SK-N-SH (cell line): Measurements from ENCODE around the gene LTBP1.
A peak's percentile ranks its signal among the peaks of the same experiment; 100 is the strongest.

Experiments
- CHD2 ChIP-seq: fragments of 150-350 bp; IDR thresholded peaks from 2 replicates; pipeline ENCODE4 v1.6.1; 2018; ENCODE audit warnings: low read length; ENCODE audit not compliant: partially characterized antibody
- EP300 ChIP-seq, 2 experiments: IDR thresholded peaks; 2 replicates each; pipeline versions ENCODE4 v1.4.0 to v1.6.1; 2012; ENCODE audit warnings: borderline replicate concordance in 1 of 2, low read depth in 1 of 2, low read length in 1 of 2
- GABPA ChIP-seq: IDR thresholded peaks from 2 replicates; pipeline ENCODE4 v1.4.0; 2012; ENCODE audit warnings: low read depth, mild to moderate bottlenecking
- JUND ChIP-seq: IDR thresholded peaks from 2 replicates; pipeline ENCODE4 v1.4.0; 2012
- POLR2AphosphoS5 ChIP-seq: IDR thresholded peaks from 2 replicates; pipeline ENCODE4 v1.6.1; 2012; ENCODE audit warnings: low read depth, low read length
- REST ChIP-seq: IDR thresholded peaks from 2 replicates; pipeline ENCODE4 v1.6.1; 2012; ENCODE audit warnings: mild to moderate bottlenecking, low read depth, low read length, moderate library complexity
- SIN3A ChIP-seq: IDR thresholded peaks from 2 replicates; pipeline ENCODE4 v1.6.1; 2012; ENCODE audit warnings: low read depth, mild to moderate bottlenecking, low read length, moderate library complexity, borderline replicate concordance
- SMC3 ChIP-seq: IDR thresholded peaks from 2 replicates; pipeline ENCODE4 v1.6.1; 2012; ENCODE audit warnings: low read depth, low read length, improper control_type of control experiment
- TAF1 ChIP-seq: IDR thresholded peaks from 2 replicates; pipeline ENCODE4 v1.6.1; 2012; ENCODE audit warnings: low read depth, mild to moderate bottlenecking, low read length, moderate library complexity, borderline replicate concordance
- TF ChIP-seq, protein P1 (sequence below): fragments of 200-600 bp; sonication (generic); IDR thresholded peaks from 2 replicates; pipeline ENCODE4 v1.6.1; 2017; ENCODE audit warnings: antibody characterized with exemption, mild to moderate bottlenecking, moderate library complexity

- TF ChIP-seq REST (peak; percentile 75), EP300 (IDR thresholded peaks at IDR 0.05; ENCODE audit: borderline replicate concordance in 1 of 2, low read depth in 1 of 2, low read length in 1 of 2) (peak in 1 of 2 experiments; percentile 96; a peak in 2 of 4 replicates), CHD2 (no peak), SMC3 (no peak), POLR2AphosphoS5 (peak; percentile 84; the same call in 1 of the 2 replicates), SIN3A (peak; percentile 91), TAF1 (peak; percentile 26; the same call in 1 of the 2 replicates), GABPA (0 out of 2 replicates have a peak, but pooled peaks have one; percentile 38), JUND (peak; percentile 99)
- TF ChIP-seq, protein P1, sequence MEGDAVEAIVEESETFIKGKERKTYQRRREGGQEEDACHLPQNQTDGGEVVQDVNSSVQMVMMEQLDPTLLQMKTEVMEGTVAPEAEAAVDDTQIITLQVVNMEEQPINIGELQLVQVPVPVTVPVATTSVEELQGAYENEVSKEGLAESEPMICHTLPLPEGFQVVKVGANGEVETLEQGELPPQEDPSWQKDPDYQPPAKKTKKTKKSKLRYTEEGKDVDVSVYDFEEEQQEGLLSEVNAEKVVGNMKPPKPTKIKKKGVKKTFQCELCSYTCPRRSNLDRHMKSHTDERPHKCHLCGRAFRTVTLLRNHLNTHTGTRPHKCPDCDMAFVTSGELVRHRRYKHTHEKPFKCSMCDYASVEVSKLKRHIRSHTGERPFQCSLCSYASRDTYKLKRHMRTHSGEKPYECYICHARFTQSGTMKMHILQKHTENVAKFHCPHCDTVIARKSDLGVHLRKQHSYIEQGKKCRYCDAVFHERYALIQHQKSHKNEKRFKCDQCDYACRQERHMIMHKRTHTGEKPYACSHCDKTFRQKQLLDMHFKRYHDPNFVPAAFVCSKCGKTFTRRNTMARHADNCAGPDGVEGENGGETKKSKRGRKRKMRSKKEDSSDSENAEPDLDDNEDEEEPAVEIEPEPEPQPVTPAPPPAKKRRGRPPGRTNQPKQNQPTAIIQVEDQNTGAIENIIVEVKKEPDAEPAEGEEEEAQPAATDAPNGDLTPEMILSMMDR, result no peak
Observed at GRCh38 chr2:33069894-33070651, 123.3 kb downstream of the LTBP1 start.
